Testis (tissue), 2 donors: ENCODE results near the gene GFOD1.

Experiments
- POLR2A ChIP-seq: fragments of 450-650 bp; IDR thresholded peaks from one replicate; pipeline ENCODE4 v1.6.1; 2017; ENCODE audit warnings: antibody characterized with exemption, mild to moderate bottlenecking, moderate library complexity
- TF ChIP-seq, protein P1 (sequence below), 3 experiments: fragments of 450-650 bp in 2 of 3; fragments of 200-600 bp in 1 of 3; sonication (generic) in 1 of 3; IDR thresholded peaks; one replicate each; pipeline ENCODE4 v1.5.1; 2016 to 2019; ENCODE audit warnings: antibody characterized with exemption in 3 of 3, mild to moderate bottlenecking in 2 of 3, moderate library complexity in 1 of 3

- TF ChIP-seq, protein P1, sequence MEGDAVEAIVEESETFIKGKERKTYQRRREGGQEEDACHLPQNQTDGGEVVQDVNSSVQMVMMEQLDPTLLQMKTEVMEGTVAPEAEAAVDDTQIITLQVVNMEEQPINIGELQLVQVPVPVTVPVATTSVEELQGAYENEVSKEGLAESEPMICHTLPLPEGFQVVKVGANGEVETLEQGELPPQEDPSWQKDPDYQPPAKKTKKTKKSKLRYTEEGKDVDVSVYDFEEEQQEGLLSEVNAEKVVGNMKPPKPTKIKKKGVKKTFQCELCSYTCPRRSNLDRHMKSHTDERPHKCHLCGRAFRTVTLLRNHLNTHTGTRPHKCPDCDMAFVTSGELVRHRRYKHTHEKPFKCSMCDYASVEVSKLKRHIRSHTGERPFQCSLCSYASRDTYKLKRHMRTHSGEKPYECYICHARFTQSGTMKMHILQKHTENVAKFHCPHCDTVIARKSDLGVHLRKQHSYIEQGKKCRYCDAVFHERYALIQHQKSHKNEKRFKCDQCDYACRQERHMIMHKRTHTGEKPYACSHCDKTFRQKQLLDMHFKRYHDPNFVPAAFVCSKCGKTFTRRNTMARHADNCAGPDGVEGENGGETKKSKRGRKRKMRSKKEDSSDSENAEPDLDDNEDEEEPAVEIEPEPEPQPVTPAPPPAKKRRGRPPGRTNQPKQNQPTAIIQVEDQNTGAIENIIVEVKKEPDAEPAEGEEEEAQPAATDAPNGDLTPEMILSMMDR (IDR thresholded peaks at IDR 0.05), result no peak
- TF ChIP-seq POLR2A, result no peak
Measured at GRCh38 chr6:13470238-13471140, 16.9 kb downstream of the GFOD1 start.
